Osteocyte (in vitro differentiated cells): ENCODE data around the gene UBALD2. TPM values are rescaled to one million over a fixed set of nuclear protein-coding genes. Genes with fewer than 3 reads are reported as not detected.

ENCODE experiments used
- DNase-seq: peaks from one replicate; pipeline ENCODE4 v3.0.0; 2021; ENCODE audit warnings: mixed read lengths; ENCODE audit not compliant: unreplicated experiment; ENCODE audit errors: extremely low spot score
- H3K27ac Mint-ChIP-seq: one replicate; pipeline ENCODE4 v1.8.0; 2021; ENCODE audit warnings: mild to moderate bottlenecking, mixed read lengths; ENCODE audit not compliant: unreplicated experiment
- H3K27me3 Mint-ChIP-seq: one replicate; pipeline ENCODE4 v1.8.0; 2021; ENCODE audit warnings: mixed read lengths; ENCODE audit not compliant: unreplicated experiment
- H3K36me3 Mint-ChIP-seq: one replicate; pipeline ENCODE4 v1.8.0; 2021; ENCODE audit warnings: mixed read lengths; ENCODE audit not compliant: unreplicated experiment
- H3K4me1 Mint-ChIP-seq: one replicate; pipeline ENCODE4 v1.8.0; 2021; ENCODE audit warnings: mixed read lengths; ENCODE audit not compliant: unreplicated experiment
- H3K4me3 Mint-ChIP-seq: one replicate; pipeline ENCODE4 v1.8.0; 2021; ENCODE audit warnings: mild to moderate bottlenecking, moderate library complexity, mixed read lengths; ENCODE audit not compliant: unreplicated experiment
- H3K9me3 Mint-ChIP-seq: one replicate; pipeline ENCODE4 v1.8.0; 2021; ENCODE audit warnings: mixed read lengths; ENCODE audit not compliant: unreplicated experiment
- total RNA-seq: library from RNA; stranded (reverse); gene quantifications from 2 replicates; pipeline ENCODE4 v1.2.1, GENCODE V29; 2021
- TF ChIP-seq, protein P1 (sequence below): fragments of 200-600 bp; sonication (generic); IDR thresholded peaks from 2 replicates; pipeline ENCODE4 v1.5.0; 2021; ENCODE audit warnings: antibody characterized with exemption, mild to moderate bottlenecking, moderate library complexity

UBALD2 gene
- total RNA-seq, 1 donor from 2014 or later: 32.2 TPM

DNA sequence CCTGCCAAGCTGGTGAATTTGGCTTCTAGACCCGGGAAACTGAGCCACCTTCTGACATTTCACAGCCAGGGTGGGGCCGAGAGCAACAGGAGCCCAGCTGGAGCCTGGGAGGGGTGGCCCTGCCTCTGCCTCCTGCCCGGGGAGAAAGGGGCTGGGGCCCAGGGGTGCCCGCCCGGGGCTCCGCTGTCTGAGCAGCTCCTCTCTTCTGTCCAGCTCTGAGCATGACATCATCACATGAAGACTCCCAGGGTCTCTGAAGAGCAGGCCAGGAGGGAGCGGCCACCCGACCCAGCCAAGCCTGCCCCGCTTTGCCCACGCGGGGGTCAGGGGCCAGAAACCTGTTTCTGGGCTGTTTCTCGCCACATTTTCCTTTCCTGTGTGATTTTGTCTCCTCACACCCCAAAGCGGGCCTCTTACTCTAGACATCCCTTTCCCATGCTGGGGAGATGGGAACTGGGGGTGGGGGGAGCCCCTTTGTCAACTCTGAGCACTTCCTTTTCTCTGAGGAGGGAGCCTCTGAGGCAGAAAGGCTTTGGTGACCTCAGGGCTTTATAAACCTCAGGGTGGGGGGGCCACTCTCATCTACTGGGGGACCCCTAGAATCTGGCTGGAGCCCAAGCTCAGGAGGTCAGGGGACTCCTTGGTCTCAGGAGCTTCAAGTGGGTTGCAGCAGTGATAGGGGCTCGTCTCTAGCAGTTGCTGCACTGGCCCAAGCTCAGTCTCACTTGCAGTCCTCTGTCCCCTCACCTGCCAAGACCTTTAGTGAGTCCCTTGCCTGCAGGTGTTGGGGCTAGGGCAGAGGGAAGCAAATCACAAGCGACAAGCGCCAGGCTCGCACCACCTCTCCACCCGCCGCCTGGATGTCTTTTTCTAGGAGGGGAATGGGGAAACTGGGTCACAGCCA is 7.6 kb downstream of the UBALD2 start:
- no peak for DNase-seq
- Mint-ChIP-seq H3K27ac (no peak overlapping the region), H3K36me3 (no peaks in the 10 kb centered on the region), H3K9me3 (no peaks in the 10 kb centered on the region), H3K4me1 (peaks cover 23% of the 10 kb centered on the region), H3K27me3 (no peaks in the 10 kb centered on the region), H3K4me3 (no peak overlapping the region)
- TF ChIP-seq, protein P1, sequence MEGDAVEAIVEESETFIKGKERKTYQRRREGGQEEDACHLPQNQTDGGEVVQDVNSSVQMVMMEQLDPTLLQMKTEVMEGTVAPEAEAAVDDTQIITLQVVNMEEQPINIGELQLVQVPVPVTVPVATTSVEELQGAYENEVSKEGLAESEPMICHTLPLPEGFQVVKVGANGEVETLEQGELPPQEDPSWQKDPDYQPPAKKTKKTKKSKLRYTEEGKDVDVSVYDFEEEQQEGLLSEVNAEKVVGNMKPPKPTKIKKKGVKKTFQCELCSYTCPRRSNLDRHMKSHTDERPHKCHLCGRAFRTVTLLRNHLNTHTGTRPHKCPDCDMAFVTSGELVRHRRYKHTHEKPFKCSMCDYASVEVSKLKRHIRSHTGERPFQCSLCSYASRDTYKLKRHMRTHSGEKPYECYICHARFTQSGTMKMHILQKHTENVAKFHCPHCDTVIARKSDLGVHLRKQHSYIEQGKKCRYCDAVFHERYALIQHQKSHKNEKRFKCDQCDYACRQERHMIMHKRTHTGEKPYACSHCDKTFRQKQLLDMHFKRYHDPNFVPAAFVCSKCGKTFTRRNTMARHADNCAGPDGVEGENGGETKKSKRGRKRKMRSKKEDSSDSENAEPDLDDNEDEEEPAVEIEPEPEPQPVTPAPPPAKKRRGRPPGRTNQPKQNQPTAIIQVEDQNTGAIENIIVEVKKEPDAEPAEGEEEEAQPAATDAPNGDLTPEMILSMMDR: no peak

- Mint-ChIP-seq H3K4me1 (peaks cover 18% of the 10 kb centered on the region), H3K27ac (no peak overlapping the region), H3K4me3 (no peak overlapping the region), H3K27me3 (no peaks in the 10 kb centered on the region), H3K9me3 (no peaks in the 10 kb centered on the region), H3K36me3 (no peaks in the 10 kb centered on the region)
- DNase-seq: no peak
- TF ChIP-seq, protein P1: no peak
These were observed 8.4 kb downstream of the UBALD2 start for GRCh38 chr17:76273445-76274111.

GRCh38 chr17:76274112-76274956 is 9.2 kb downstream of the UBALD2 start:
- Mint-ChIP-seq H3K9me3 (no peaks in the 10 kb centered on the region), H3K27ac (no peak overlapping the region), H3K27me3 (no peaks in the 10 kb centered on the region), H3K4me3 (no peak overlapping the region), H3K36me3 (no peaks in the 10 kb centered on the region), H3K4me1 (peaks cover 12% of the 10 kb centered on the region)
- DNase-seq: no peak
- TF ChIP-seq, protein P1: no peak

GRCh38 chr17:76275382-76276068 is 10.4 kb downstream of the UBALD2 start:
- no peak for DNase-seq
- no peak overlapping the region for H3K4me3 Mint-ChIP-seq
- H3K36me3 Mint-ChIP-seq: no peaks in the 10 kb centered on the region
- H3K9me3 Mint-ChIP-seq: no peaks in the 10 kb centered on the region
- TF ChIP-seq, protein P1: no peak
- no peak overlapping the region for H3K27ac Mint-ChIP-seq
- H3K4me1 Mint-ChIP-seq: peaks cover 9% of the 10 kb centered on the region
- H3K27me3 Mint-ChIP-seq: no peaks in the 10 kb centered on the region
